Measurements from ENCODE around the gene VWDE.

GRCh38 chr7:12315049-12315448, 88.6 kb downstream of the VWDE start:
- no peak for TF ChIP-seq SRSF9 (IDR thresholded peaks at IDR 0.05; ENCODE audit: borderline replicate concordance, insufficient read depth, low read depth, low read length, poor library complexity, severe bottlenecking)
- no peak for TF ChIP-seq ZNF292 (CRISPR knock-in tag; IDR thresholded peaks at IDR 0.05; ENCODE audit: borderline replicate concordance, low read depth)
- no peak for TF ChIP-seq ZBTB46 (CRISPR knock-in tag; IDR thresholded peaks at IDR 0.05; ENCODE audit: borderline replicate concordance)
- TF ChIP-seq PBX3 (CRISPR knock-in tag; IDR thresholded peaks at IDR 0.05; ENCODE audit: borderline replicate concordance) = no peak
- TF ChIP-seq, protein P1, sequence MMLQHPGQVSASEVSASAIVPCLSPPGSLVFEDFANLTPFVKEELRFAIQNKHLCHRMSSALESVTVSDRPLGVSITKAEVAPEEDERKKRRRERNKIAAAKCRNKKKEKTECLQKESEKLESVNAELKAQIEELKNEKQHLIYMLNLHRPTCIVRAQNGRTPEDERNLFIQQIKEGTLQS (CRISPR knock-in tag; IDR thresholded peaks at IDR 0.05) = no peak
- TF ChIP-seq, protein P2, sequence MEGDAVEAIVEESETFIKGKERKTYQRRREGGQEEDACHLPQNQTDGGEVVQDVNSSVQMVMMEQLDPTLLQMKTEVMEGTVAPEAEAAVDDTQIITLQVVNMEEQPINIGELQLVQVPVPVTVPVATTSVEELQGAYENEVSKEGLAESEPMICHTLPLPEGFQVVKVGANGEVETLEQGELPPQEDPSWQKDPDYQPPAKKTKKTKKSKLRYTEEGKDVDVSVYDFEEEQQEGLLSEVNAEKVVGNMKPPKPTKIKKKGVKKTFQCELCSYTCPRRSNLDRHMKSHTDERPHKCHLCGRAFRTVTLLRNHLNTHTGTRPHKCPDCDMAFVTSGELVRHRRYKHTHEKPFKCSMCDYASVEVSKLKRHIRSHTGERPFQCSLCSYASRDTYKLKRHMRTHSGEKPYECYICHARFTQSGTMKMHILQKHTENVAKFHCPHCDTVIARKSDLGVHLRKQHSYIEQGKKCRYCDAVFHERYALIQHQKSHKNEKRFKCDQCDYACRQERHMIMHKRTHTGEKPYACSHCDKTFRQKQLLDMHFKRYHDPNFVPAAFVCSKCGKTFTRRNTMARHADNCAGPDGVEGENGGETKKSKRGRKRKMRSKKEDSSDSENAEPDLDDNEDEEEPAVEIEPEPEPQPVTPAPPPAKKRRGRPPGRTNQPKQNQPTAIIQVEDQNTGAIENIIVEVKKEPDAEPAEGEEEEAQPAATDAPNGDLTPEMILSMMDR (CRISPR knock-in tag; IDR thresholded peaks at IDR 0.05) = no peak
- no peak for TF ChIP-seq PCBP1 (IDR thresholded peaks at IDR 0.05; ENCODE audit: borderline replicate concordance, low read depth, low read length)
- TF ChIP-seq, protein P3, sequence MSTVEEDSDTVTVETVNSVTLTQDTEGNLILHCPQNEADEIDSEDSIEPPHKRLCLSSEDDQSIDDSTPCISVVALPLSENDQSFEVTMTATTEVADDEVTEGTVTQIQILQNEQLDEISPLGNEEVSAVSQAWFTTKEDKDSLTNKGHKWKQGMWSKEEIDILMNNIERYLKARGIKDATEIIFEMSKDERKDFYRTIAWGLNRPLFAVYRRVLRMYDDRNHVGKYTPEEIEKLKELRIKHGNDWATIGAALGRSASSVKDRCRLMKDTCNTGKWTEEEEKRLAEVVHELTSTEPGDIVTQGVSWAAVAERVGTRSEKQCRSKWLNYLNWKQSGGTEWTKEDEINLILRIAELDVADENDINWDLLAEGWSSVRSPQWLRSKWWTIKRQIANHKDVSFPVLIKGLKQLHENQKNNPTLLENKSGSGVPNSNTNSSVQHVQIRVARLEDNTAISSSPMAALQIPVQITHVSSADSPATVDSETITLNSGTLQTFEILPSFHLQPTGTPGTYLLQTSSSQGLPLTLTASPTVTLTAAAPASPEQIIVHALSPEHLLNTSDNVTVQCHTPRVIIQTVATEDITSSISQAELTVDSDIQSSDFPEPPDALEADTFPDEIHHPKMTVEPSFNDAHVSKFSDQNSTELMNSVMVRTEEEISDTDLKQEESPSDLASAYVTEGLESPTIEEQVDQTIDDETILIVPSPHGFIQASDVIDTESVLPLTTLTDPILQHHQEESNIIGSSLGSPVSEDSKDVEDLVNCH (CRISPR knock-in tag; IDR thresholded peaks at IDR 0.05) = no peak
- no peak for TF ChIP-seq ZNF124 (CRISPR knock-in tag; IDR thresholded peaks at IDR 0.05)

Measured in HepG2 (cell line).